ENCODE measurements around the gene AGAP1.

AGAP1 gene

GRCh38 chr2:236160366-236161081, 666.7 kb downstream of the AGAP1 start:
- no peak for DNase-seq (ENCODE audit: low read depth in 2 of 2)

- DNase-seq (ENCODE audit: low read depth in 2 of 2), result no peak
These were observed 667.2 kb downstream of the AGAP1 start for GRCh38 chr2:236161082-236161462.

DNA sequence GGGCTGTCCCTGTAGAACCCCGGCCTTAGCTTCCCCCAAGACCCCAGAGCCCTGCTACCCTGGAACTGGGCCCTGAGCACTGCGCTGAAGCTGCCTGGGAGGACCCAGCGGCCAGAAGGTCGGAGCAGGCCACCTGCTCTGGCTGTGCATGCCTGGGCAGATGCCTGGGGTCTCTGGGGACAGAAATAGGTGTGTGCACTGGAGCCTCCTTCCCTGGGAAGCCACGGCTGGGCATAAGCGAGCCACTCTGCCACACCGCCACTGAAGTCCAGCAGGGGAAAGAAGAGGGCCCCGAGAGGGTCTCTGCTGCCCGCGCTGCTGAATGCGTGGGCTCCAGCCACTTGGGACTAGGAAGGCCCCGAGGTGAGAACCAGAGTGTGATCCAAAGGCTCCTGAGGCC, 667.7 kb downstream of the AGAP1 start:
- no peak for DNase-seq (ENCODE audit: low read depth in 2 of 2)

GRCh38 chr2:236162031-236162845, 668.4 kb downstream of the AGAP1 start:
- DNase-seq (ENCODE audit: low read depth in 2 of 2), result no peak

DNA sequence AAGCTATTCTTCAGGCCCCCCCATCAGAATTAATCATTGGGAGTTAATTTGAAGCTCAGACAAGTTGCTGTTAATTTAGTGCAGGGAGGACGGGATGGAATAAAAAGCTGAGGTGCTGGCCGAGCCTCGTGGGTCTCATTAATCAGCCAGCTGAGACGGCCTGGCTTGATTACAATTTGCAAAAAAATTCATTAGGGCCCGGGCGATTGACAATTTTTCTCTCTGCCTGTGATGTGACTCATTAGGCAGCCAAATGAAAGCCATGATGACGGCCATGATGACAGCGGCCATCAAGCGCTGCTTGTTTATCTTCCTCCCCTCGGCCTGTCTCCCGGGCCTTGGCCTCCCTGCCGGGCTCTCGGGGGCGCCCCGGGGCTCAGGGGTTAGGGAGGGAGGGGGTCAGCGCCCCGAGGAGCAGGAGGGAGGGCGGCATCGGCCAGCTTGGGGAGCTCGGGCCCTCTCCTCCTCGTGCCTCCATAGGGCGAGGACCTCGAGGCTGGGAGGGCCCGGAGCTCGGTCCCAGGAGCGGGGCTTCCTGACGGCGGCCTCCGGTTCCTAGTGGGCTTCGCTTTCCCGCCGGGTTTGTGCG, 669.1 kb downstream of the AGAP1 start:
- DNase-seq (ENCODE audit: low read depth in 2 of 2), result no peak

DNA sequence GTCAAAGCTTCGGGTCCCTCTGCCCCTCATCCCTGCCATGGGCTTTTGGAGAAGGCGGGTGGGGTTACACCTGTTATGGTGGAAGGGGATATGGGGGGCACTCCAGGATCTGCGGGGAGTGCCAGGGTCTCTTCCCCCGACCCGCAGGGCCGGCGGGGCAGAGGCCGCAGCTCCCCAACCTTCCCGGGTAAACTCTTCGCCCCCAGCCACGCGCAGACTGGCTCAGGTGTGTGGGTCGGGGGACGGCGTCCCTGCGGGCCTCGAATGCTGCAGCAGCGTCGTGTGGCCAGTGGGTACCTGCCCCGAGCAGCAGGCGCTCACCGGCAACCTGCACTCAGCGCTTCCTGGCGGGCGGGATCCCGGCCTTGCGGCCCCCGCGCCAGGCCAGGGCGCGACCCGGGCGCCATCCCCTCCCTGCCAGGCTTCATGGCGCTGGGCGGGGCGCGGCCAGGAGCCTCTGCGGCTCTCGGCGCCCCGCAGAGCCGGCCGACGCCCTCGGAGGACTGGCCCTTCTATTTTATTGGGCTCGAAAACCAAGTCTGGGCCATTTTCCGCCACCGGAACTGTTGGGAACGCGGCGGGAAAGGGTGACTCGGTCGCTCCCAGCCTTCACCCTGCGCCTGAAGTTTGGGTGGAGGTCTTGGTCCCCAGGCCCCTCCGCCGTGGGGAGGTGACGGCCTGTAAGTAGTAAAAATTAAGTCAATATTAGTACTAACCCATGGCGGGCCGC, 669.8 kb downstream of the AGAP1 start:
- DNase-seq (ENCODE audit: low read depth in 2 of 2), result no peak

DNA sequence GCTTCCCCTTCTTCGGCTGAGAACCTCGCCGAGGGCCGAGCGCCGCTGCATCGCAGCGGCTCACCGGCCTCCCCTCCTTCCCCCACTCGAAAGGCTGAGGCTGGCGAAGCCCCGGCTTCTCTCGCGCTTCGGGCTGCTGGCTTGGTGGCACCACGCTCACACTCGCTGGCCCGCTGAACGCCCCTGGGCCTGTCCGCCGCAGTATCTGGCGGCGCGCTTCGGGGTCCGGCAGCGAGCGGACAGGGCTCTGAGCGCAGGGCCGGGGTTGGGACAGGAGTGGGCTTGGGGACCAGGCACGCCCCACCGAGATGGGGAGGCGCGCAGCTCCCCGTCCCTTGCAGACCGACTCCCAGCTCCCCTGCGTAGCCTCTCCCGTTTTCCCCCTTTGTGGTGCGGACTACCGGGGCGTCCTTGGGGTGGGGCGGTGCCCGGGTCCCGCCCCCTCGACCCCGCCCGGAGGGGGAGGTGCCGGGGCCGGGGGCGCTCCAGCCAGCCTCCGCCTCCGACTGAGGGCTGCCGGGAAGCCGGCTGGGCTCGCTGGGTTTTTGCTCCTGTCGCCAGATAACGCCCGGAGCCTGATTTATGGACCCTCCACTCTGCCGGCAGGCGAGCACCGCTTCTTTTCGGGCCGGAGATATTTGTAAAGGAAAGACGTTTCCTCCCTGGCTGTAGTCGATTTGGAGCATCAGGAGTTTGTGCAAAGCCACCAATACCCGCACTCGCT, 670.5 kb downstream of the AGAP1 start:
- DNase-seq (ENCODE audit: low read depth in 2 of 2), result no peak

DNA sequence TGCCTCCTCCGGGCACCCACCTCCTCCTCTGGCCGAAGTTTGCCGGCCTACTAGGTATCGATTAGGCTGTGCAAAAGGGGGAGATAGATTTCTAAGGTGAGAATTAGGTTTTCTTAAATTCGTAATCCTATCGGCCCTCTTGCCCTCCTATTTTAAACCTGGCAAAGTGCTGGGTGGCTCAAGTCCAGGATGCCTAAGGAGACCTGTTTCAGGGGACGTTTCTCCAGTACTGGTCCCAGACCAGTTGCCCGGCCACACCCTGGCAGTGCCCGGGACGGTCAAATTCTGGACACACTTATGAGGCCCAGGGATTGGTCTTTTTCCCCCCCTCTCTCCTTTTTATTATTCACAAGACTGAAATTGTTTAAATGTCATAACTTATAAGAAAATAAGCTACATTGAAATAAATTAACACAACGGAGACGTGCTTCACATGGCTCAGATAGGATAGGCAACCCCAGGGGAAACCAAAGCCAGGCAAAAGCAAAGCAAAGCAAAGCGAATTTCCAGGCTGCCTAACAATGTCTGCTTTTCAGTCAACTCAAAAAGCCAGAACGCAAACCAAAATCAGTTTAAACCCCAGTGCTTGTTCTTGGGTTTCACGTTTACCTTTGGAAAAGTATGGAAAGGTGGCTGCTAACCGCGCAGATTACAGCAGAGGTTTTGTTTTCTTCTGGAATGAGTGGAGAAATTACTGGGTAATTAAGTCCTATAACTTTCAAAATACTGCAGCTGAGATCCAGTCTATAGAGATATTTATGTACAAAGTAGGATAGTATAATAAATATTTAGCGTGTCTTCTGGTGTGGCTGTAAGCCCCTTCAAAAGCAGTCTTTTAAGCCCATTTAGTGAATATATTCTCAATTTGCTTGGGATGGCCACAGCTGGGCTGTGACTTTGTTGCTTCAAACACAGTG, 671.3 kb downstream of the AGAP1 start:
- no peak for DNase-seq (ENCODE audit: low read depth in 2 of 2)

DNA sequence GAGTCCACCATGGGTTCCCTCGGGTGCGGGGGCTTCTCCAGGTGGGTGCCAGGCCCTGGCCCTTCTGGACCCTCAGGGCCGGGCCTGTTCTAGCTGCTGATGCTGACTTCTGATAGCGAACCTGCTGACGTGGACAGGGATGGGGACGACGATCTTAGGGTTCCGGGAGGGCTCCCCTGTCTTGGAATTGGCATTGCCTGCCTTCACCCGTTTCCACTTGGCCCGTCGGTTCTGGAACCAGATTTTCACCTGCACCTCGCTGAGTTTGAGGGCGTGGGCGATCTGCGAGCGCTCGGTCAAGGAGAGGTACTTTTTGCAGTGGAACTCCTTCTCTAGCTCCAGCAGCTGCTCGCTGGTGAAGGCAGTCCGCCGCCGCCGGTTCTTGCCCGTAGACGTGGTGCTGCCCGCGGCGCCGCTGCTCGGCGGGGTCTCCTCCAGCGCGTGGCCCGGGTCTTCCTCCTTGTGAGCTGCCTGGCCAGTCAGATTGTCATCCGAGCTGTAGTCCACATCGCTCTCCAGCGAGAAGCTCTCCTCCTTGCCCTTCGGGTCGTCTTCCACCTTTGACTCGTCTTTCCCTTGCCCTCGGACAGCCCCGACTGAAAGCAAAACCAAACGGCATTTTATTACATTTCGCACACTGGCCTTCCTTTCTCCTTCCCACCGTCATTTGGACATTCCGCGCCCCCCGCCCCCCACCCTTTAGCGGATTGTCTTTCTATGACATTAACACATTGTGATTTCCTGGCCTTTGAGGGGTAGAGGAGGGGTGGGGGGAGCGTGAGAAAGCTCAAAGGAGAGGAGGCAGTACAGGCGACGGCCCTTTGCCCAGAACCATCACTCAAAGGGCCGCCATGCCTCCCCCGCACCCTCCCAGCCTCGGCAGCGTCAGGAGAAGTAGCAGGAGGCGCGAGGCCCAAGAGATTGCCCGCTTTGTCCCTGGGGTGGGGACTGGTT, 672.3 kb downstream of the AGAP1 start:
- no peak for DNase-seq (ENCODE audit: low read depth in 2 of 2)

DNA sequence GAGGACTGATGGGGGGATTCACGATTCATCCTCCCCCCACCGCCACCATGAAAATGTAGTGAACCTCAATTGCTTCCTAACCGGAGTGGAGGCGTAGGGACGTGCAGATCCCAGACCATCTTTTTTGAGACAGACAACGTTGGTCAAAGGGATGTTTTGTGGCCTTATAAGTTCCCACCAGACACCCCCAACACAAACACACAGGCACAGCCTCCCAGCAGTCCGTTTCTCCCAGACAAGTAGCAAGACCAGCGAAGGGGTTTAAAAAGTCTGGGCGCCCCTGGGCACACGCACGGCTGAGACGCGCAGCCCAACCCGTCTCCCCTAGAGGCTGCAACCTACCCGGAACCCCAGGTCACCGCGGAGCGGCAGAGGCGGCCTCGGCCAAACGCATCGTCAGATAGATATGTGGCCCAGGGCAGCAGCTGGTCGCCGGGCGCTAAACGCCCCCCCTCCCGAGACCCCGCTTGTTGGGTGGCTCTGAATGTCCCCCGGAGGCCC, 673.0 kb downstream of the AGAP1 start:
- DNase-seq (ENCODE audit: low read depth in 2 of 2), result no peak

DNA sequence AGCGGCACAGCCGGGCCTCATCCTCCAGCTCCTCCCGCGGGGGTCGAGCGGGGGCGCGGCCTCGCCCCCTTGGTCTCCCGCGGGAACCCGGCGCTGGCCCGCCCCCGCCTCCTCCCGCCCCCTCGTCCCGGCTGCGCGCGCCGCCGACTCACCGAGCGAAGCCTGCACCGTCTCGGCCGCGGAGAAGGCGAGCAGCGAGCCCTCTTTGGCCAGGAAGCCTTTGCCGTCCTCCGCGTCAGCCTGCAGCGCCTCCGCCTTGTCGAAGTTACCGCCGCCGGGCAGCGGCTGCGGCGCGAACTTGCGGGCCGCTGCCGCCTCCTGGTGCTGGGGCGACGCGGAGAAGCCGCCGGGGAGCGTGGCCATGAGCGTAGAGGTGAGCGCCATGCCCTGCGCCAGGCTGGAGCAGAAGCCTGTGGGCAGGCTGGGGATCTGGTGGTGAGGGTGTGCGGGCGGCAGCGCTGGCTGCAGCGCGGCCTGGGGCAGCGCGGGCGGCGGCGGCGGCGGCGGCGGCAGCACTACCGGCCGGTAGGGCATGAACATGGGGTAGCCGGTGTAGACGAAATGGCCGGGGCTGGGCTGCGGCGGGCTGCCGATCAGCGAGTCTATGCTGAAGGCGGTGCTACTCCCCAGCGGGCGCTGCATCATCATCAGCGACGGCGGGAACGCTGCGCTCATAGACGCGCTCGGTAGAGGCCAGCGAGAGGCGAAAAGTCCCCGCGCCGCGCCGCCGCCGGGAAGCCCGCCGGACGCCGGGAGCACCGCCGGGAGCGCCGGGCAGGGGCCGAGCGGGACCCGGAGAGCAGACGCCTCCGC, 673.7 kb downstream of the AGAP1 start:
- DNase-seq (ENCODE audit: low read depth in 2 of 2), result no peak

GRCh38 chr2:236168110-236169080, 674.6 kb downstream of the AGAP1 start, which contains the start of gene GBX2:
Gene GBX2, minus strand, starts transcription at chr2:236168386. Its CDS starts 415 bp downstream, at chr2:236167971.
- DNase-seq (ENCODE audit: low read depth in 2 of 2), result no peak

GRCh38 chr2:236169151-236169721, 675.4 kb downstream of the AGAP1 start:
- no peak for DNase-seq (ENCODE audit: low read depth in 2 of 2)

DNA sequence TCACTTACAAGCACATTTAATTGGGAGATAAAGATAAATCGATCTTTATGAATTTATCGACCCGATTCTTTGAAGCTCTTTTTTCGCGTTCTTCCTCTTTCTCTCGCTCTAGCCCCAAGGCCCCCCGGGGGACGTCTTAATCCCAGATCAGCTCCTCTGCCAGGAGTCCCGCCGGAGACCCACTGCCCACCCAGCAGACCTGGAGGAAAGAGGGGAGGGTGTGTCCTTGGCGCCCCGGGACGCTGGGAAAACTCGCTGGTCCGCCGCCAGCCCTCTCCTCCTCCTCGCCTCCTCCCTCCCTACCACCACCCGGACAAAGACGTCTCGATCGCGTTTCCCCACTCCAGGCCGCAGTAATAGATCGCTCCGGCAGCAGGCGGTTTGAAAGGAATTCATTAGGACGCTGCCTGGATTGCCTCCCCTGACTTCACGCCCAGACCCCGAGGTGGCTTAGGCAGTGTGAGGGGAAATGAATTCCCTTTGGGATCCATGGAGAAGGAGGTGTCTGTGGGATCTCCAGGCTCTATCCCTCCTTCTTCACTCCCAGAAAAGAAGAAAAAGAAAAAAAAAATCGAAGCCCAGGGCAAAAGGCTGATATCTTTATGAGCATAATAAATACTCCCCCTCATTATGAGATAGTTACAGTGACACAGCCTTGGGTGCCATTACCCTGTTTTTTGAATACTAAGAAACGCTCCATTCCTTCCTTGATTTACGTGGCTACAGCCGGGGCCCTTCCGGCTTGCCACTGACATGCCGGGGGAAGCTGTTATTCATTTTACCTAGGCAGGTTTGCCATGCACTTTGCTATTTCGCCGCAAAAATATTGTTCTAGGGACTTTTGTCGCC, 676.1 kb downstream of the AGAP1 start:
- DNase-seq (ENCODE audit: low read depth in 2 of 2), result no peak

DNA sequence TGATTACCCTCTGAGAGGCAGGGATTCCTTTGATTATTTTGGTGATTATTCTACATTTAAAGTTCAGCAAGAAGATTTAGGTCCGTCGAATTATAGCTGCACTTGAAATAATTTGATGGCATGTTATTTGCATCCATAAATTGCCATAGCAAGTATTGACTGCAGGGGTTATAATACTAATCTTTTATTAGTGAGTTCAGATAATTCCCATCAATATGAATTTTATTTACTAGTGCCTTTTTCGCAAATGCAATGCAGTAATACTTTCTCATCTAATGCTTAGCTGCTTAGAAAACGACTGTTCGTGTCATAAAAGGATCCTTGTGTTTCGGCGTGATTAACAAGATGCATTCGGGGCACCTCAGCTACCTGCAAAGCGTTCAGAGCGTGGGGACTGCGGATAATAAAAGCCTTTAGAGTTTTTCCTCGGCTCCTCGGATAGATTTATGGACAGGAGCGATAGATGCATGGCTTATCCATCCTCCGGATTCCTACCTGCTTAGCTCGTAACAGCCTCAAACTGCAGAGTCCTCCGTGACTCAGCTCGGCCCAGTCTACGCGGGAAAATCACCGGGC, 676.8 kb downstream of the AGAP1 start:
- DNase-seq (ENCODE audit: low read depth in 2 of 2), result no peak

Measured in stimulated activated CD4-positive, alpha-beta T cell treated with anti-CD3 and anti-CD28 coated beads, Interleukin-1b, Interleukin-23, amount 100 ng/mL, for 4 hours (primary cell).